Measurements from ENCODE around the gene CCDC116. TPM values are rescaled to one million over a fixed set of nuclear protein-coding genes. Genes with fewer than 3 reads are reported as not detected.

CCDC116 gene
- polyA plus RNA-seq, 1 donor from 2014 or later = 0.28 TPM

- Histone ChIP-seq H3F3A (ENCODE audit: insufficient read depth, low read length, poor library complexity, severe bottlenecking) (no peaks in the 10 kb centered on the region), H3K9me3 (ENCODE audit: low read length) (no peaks in the 10 kb centered on the region), H3K27me3 (ENCODE audit: insufficient read depth, low read depth, low read length) (no peaks in the 10 kb centered on the region), H3K4me3 (ENCODE audit: low read length) (peak overlapping the region; percentile 100), H3K27ac (ENCODE audit: low read length) (peak overlapping the region; percentile 89), H3K4me2 (ENCODE audit: low read length) (peak overlapping the region; percentile 8), H3K9me2 (ENCODE audit: insufficient read depth, low read length) (no peaks in the 10 kb centered on the region), H3K36me3 (ENCODE audit: insufficient read depth, low read length) (peaks cover 6% of the 10 kb centered on the region), H2AFZ (ENCODE audit: low read depth, low read length) (no peak overlapping the region), H3K9ac (ENCODE audit: low read length) (peak overlapping the region; percentile 87), H3K79me2 (replicated peaks; ENCODE audit: insufficient read depth, low read length) (peaks cover 4% of the 10 kb centered on the region), H4K20me1 (ENCODE audit: insufficient read depth) (no peaks in the 10 kb centered on the region)
- no peak for TF ChIP-seq SMC3 (conservative IDR thresholded peaks at IDR 0.05; ENCODE audit: poor library complexity)
- TF ChIP-seq REST (IDR thresholded peaks at IDR 0.05; ENCODE audit: borderline replicate concordance) = no peak
- TF ChIP-seq RAD21 (conservative IDR thresholded peaks at IDR 0.05) = no peak
- no peak for TF ChIP-seq EP300 (conservative IDR thresholded peaks at IDR 0.05; ENCODE audit: poor library complexity, severe bottlenecking)
- TF ChIP-seq MXI1 (conservative IDR thresholded peaks at IDR 0.05; ENCODE audit: poor library complexity, severe bottlenecking) = no peak
- no peak for TF ChIP-seq EZH2 (IDR thresholded peaks at IDR 0.05; ENCODE audit: borderline replicate concordance, insufficient read depth, low read length, poor library complexity, severe bottlenecking)
- TF ChIP-seq CTCF (IDR thresholded peaks at IDR 0.05; ENCODE audit: poor library complexity, severe bottlenecking) = no peak
- TF ChIP-seq TAF1 (IDR thresholded peaks at IDR 0.05; ENCODE audit: low read depth) = no peak
- TF ChIP-seq POLR2AphosphoS5 (IDR thresholded peaks at IDR 0.05) = no peak
Observed at GRCh38 chr22:21666786-21667185, 34.2 kb downstream of the CCDC116 start.

GRCh38 chr22:21669026-21669425 is 36.5 kb downstream of the CCDC116 start:
- Histone ChIP-seq H3K4me2 (ENCODE audit: low read length) (no peak overlapping the region), H3K27me3 (ENCODE audit: insufficient read depth, low read depth, low read length) (no peaks in the 10 kb centered on the region), H3F3A (ENCODE audit: insufficient read depth, low read length, poor library complexity, severe bottlenecking) (no peaks in the 10 kb centered on the region), H3K36me3 (ENCODE audit: insufficient read depth, low read length) (peaks cover 6% of the 10 kb centered on the region), H3K4me3 (ENCODE audit: low read length) (no peak overlapping the region), H3K9ac (ENCODE audit: low read length) (no peak overlapping the region), H3K79me2 (replicated peaks; ENCODE audit: insufficient read depth, low read length) (peaks cover 4% of the 10 kb centered on the region), H4K20me1 (ENCODE audit: insufficient read depth) (no peaks in the 10 kb centered on the region), H3K27ac (ENCODE audit: low read length) (no peak overlapping the region), H2AFZ (ENCODE audit: low read depth, low read length) (no peak overlapping the region), H3K9me3 (ENCODE audit: low read length) (no peaks in the 10 kb centered on the region), H3K9me2 (ENCODE audit: insufficient read depth, low read length) (no peaks in the 10 kb centered on the region)
- TF ChIP-seq EZH2 (IDR thresholded peaks at IDR 0.05; ENCODE audit: borderline replicate concordance, insufficient read depth, low read length, poor library complexity, severe bottlenecking) (no peak), CTCF (IDR thresholded peaks at IDR 0.05; ENCODE audit: poor library complexity, severe bottlenecking) (no peak), POLR2AphosphoS5 (IDR thresholded peaks at IDR 0.05) (no peak), REST (IDR thresholded peaks at IDR 0.05; ENCODE audit: borderline replicate concordance) (no peak), TAF1 (IDR thresholded peaks at IDR 0.05; ENCODE audit: low read depth) (no peak), EP300 (conservative IDR thresholded peaks at IDR 0.05; ENCODE audit: poor library complexity, severe bottlenecking) (no peak), RAD21 (conservative IDR thresholded peaks at IDR 0.05) (no peak), SMC3 (conservative IDR thresholded peaks at IDR 0.05; ENCODE audit: poor library complexity) (no peak), MXI1 (conservative IDR thresholded peaks at IDR 0.05; ENCODE audit: poor library complexity, severe bottlenecking) (no peak)
